AG10803 (cell line): ENCODE measurements around the gene RNF8.
"Not testable (repeated sequence)": the region's sequence is repeated elsewhere in the genome, so short reads cannot be mapped to it uniquely, and the experiment has no call there.

Experiments used
- DNase-seq: peaks from one replicate; pipeline ENCODE4 v3.0.0; 2010; ENCODE audit warnings: low read depth
- H3K4me3 ChIP-seq: 2 replicates; pipeline ENCODE4 v1.5.1; 2011; ENCODE audit warnings: mild to moderate bottlenecking, low read length, control low read depth
- TF ChIP-seq, protein P1 (sequence below): conservative IDR thresholded peaks from 2 replicates; pipeline ENCODE4 v1.5.1; 2011; ENCODE audit warnings: mild to moderate bottlenecking, low read length, control low read depth, inconsistent platforms

The RNF8 gene

DNA sequence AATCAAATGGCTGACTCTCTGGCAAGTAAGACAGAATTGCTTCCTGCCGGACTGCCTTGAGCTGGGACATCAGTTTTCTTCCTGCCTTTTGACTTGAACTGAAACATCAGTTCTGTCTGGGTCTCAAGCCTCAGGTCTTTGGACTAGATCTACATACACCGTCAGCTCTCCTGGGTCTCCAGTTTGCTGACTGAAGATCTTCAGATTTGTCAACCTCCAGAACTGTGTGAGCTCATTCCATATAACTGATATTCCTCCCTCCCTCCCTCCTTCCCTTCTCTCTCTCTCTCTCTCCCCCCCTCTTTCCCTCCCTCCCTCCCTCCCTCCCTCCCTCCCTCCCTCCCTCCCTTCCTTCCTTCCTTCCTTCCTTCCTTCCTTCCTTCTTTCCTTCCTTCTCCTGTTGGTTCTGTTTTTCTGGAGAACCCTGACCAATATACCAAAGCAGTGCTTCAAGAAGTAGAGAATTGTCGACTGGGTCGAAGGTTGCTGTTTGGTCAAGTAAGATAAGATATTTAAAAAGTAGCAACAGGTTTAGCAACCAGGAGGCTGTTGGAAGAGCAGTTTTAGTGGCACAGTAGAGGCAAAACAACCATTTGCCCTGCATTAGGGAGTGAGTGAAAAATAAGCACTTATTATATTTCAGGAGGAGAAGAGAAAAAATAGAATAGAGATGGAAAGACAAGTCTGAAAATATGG is 46.2 kb downstream of the RNF8 start:
- no peak for DNase-seq
- H3K4me3 ChIP-seq: no peak overlapping the region
- TF ChIP-seq, protein P1, sequence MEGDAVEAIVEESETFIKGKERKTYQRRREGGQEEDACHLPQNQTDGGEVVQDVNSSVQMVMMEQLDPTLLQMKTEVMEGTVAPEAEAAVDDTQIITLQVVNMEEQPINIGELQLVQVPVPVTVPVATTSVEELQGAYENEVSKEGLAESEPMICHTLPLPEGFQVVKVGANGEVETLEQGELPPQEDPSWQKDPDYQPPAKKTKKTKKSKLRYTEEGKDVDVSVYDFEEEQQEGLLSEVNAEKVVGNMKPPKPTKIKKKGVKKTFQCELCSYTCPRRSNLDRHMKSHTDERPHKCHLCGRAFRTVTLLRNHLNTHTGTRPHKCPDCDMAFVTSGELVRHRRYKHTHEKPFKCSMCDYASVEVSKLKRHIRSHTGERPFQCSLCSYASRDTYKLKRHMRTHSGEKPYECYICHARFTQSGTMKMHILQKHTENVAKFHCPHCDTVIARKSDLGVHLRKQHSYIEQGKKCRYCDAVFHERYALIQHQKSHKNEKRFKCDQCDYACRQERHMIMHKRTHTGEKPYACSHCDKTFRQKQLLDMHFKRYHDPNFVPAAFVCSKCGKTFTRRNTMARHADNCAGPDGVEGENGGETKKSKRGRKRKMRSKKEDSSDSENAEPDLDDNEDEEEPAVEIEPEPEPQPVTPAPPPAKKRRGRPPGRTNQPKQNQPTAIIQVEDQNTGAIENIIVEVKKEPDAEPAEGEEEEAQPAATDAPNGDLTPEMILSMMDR: no peak

DNA sequence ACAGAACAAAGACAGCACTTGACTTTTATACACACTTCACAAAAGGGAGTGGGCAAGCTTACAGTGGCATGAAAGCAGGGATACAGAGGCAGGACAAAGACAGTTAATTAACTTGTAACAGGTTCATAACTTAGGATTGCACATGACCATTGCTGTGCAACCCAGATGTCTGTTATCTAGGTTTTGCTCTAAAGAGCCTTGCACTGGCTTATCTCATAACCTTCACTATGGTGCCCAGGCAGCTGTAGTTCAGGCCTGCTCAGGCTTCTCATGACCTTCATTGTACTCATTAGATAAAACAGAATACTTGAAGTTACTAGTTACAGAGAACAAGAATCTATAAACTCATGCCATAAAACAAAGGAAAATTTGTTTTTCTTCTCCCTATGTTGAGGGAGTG is 47.9 kb downstream of the RNF8 start:
- H3K4me3 ChIP-seq, DNase-seq: not testable (repeated sequence)

DNA sequence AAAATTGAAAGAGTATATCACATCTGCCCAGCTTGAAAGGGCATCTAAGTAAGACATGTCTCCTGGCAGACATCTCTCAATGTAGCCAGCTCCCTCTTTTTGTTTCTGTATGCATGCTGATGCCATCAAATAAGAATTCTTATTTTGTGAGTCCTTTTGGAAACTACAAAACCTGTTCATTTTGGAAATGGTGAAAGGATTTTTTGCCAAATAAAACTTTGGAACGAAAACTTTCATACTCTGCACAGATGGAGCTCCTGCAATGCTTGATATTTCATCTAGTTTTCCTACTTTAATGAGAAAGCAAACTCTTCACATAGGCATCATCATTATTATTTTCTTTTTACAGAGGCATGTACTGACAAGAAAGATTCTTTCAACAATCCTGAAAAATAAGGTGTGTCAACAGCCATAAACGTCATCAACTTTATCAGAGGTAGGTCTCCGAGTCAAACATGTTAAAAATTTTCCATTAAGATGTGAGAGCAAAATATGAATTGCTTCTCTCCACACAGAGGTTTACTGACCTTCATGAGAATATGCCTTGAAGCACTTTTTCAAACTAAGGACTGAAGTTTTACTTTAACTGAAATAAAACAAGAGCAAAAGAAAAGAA is 53.1 kb downstream of the RNF8 start:
- no peak for DNase-seq
- no peak overlapping the region for H3K4me3 ChIP-seq
- TF ChIP-seq, protein P1: no peak

DNA sequence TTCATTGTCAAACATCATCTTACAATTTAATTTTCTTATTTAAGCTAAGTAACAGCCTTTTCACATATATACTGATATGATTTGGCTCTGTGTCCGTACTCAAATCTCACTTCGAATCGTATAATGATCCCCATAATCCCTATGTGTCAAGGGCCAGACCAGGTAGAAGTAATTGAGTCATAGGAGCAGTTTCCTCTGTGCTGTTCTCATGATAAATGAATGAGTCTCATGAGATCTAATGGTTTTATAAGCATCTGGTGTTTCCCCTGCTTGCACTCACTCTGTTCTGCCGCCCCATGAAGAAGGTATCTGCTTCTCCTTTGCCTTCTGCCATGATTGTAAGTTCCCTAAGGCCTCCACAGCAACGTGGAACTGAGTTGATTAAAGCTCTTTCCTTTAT is 54.2 kb downstream of the RNF8 start:
- no peak for DNase-seq
- no peak overlapping the region for H3K4me3 ChIP-seq
- TF ChIP-seq, protein P1: no peak

DNA sequence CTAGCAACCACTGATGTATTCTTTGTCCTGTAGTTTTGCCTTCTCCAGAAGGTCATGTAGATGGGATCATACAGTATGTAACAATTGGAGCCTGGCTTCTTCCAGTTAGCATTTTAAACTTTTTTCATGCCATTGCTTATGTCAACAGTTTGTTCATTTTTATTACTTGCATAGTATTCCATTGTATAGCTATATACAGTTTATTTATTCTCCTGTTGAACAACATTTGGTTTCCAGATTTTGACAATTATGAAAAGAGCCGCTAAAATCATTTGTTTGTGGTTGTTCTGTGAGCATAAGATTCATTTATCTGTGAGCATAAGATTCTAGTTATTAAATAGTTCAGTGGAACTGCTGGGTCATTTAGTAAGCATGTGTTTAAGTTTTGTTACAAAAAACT is 55.7 kb downstream of the RNF8 start:
- TF ChIP-seq, protein P1: no peak
- H3K4me3 ChIP-seq: no peak overlapping the region
- no peak for DNase-seq

DNA sequence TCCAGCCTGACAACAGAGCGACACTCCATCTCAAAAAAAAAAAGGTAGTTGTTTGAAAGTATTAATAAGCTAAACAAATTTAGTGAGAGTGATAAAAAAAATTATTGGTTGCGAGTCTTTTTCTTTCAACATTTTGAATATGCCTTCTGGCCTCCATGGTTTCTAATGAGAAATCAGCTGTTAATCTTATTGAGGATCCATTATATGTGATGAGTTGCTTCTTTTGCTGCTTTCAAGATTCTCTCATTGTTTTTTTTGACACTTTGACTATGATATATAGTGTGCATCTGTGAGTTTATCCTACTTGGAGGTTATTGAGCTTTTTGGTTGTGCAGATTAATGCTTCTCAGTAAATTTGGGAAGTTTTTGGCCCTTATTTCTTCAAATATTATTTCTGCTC is 63.6 kb downstream of the RNF8 start:
- DNase-seq: no peak
- H3K4me3 ChIP-seq: no peak overlapping the region
- TF ChIP-seq, protein P1: no peak

DNA sequence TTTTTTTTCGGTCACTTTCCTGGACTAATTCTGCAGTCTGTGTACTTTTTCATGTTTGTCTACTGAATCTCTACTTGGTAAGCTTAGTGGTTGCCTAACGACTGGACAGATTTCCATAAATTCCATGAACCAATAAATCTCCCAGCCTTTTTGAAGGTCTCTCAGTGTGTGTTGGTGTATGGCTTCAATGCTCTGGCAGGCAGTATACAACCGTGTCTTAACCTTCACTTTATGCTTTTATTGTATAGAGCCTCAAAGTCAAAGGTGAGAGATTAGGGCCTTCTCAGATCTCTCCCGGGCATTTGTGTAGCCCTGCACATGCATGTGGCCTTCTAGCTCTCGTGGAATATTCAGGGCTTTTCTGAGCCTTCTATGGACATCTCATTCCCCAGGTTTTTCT is 64.9 kb downstream of the RNF8 start:
- no peak overlapping the region for H3K4me3 ChIP-seq
- DNase-seq: no peak
- TF ChIP-seq, protein P1: no peak
